GM19238 (cell line): Measurements from ENCODE around the gene TNFSF11.

Source experiments
- DNase-seq: peaks from one replicate; pipeline ENCODE4 v3.0.0; 2011; ENCODE audit warnings: low spot score; ENCODE audit not compliant: insufficient read length

The TNFSF11 gene

GRCh38 chr13:42610649-42611048, 36.7 kb downstream of the TNFSF11 start:
- DNase-seq, result no peak

GRCh38 chr13:42611086-42611779, 37.3 kb downstream of the TNFSF11 start:
- DNase-seq, result no peak

DNA sequence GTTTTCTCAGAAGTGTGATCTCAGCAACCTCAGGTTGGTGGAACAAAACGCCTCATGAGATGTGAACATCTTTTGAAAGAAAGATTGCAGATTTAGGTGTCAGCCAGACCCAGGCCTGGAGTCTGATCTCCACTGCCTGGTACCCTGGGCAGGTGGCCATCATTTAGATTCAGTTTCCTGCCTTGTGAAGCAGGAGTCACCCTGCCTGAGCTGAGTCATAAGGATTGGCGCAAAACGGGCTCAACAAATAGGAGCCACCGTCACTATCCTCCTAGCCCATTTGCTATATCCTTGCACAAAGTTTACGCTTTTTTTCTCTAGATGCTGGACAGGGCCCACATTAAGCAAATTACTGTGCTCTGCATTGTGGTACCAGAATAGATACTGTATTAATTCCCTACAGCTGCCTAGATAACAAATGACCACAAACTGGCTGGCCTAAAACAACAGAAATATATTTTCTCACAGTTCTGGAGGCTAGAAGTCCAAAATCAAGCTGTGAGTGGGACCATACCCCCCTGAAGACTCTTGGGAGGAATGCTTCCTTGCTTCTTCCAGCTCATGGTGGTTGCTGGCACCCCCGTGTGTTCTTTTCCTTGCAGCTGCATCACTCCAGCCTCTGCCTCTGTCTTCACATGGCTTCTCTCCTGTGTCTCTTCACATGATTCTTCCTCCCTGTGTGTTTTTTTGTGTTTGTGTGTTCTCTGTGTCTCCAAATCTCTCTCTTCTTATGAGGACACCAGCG, 38.2 kb downstream of the TNFSF11 start:
- DNase-seq, result no peak

DNA sequence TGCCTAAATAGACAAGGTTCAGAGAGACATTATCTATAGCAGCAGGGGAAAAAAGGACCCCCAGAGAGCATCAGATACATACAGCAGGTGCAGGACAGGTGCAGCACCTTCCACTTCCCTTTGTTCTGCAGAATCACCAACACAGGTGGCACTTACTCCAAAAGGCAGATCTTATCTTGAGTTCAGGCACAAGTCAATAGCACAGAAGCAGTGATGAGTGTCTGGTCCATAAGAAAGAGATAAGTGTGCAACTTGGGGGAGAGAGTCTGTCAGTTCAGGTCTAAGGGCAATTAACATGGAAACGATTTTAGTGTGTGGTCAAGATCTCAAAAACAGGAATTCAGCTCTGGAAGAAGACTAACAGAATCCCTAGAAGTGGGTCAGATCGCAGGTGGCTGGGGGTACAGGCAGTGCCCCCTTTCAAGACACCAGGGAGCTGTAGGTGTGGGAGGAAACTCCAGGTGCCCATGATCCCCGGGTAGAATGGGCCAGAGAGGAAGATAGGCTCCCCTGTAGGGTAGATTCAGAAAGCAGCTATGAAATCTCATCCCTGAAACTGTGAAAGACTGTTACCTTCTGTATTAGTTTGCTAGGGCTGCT, 40.6 kb downstream of the TNFSF11 start:
- DNase-seq, result no peak

DNA sequence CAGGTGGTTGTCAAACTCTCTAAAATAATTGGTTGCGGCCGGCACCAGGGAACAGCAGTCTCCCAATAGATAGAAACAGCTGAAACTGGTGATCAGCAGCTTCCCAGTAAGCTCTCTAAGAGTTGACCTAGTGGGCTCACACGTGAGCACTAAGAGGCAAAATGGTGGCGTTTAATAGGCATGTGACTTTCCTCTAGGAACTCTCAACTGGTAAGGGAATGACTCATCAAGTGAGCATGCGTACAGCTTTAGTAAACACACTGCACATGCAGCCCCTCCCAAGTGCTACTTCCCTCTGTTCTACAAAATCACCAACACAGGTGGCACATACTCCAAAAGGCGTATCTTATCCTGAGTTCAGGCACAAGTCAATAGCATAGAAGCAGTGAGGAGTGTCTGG, 41.7 kb downstream of the TNFSF11 start:
- DNase-seq, result no peak

DNA sequence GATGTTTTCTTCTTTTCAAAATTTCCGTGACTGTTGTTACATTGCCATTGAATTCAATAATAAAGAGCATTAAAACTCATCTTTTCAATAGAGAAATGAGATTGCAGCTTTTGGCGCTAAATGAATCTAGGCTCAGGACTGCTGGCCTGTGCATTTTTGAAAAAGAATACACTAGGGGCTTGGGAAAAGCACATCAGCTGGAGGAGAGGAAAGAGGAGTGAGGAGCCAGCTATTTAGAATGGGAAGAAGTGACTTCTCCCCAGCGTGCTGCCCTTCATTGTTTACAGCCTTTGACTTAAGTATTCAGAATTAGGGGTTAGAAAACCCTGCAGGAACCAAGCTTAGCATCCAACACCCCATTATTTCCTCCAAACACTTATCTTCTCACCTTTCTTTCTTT, 43.3 kb downstream of the TNFSF11 start:
- no peak for DNase-seq

DNA sequence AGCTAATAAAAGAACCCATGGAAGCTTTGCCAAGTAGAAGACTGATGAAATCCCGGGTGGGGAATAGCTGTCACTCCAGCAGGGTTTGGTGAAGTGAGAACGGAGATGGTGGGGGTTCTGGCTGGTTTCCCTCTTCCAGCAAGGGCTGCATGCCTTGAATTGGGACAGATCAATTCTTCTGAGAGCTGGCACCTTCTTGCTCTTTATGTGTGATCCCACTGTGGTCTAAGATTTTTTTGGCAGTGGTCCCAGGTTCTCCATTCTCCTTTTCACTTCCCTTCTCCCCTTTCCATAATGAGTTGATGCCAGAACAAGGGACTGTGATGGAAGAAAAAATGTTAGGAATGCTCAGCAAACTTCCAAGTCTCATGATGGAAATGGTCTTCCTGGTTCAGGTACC, 50.0 kb downstream of the TNFSF11 start:
- no peak for DNase-seq

DNA sequence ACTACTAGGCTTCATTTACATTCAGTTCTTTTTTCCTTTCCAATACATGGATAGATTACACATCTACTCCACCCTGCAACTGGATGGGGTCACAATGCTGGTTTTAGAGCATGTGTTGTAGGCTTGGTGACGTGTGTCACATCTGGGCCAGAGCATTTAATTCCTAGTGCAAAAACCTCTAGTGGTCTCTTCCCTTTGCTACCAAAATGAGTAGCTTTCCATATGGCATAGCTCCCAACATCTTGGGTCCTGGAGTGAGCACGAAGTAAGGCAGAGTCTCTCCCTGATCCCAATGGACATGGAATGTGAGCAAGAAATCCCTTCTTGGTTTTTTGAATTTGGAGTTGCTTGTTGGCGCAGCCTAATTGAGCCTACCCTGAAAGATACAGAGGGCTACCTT, 51.7 kb downstream of the TNFSF11 start:
- no peak for DNase-seq

- DNase-seq, result no peak
These were observed 52.4 kb downstream of the TNFSF11 start for GRCh38 chr13:42626176-42626860.

DNA sequence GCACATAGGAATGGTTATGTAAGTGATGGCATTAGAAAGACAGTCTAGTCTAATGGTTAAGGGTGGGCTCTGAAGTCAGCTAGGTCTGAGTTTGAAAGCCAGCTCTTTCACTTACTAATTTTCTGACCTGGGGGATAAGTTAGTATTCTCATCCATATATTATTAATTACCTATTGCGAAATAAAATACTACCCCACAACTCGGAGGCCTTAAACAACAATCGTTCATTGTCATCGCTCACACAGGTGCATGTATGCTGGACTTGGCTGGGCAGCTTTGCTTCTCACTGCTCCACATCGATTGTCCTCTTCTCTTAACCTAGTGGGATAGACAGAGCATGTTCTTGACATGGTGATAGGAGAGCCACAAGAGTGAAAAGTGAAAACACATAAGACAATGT, 54.7 kb downstream of the TNFSF11 start:
- DNase-seq, result no peak

DNA sequence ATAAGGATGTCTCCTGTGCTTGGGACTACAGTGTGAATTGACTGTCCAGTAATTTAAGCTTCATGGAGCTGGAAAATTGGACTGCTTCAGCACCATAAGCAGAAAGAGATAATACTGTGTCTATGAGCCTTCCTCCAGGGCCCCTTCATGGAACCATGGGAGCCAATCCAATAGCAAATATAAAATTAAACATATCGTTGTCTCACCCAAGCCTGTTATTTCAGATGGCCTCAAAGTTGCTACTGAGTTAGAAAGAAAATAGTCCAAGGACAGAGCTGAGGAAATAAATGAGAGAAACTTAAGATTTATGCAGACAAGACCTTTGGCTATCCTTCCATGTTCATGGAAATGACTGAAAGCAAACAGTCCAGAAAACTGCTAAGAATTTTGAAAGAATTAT, 57.2 kb downstream of the TNFSF11 start:
- DNase-seq, result no peak

DNA sequence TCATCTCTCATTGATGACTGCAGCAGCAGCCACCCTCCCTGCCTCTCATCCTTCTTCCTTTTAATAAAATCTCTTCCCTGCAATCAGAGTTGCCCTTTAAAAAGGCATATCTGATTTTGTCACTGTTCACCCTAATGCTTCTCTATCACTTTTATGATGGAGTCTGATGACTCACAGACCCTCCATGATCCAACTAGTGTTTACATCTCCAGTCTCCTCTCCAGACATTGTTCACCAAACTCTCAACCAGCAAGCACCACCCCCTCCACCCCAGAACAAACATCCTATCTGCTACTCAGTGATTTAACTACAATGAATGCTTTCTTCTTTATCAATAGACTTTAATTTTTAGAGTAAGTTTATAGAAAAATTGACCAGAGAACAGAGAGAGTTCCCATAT, 59.5 kb downstream of the TNFSF11 start:
- DNase-seq, result no peak

DNA sequence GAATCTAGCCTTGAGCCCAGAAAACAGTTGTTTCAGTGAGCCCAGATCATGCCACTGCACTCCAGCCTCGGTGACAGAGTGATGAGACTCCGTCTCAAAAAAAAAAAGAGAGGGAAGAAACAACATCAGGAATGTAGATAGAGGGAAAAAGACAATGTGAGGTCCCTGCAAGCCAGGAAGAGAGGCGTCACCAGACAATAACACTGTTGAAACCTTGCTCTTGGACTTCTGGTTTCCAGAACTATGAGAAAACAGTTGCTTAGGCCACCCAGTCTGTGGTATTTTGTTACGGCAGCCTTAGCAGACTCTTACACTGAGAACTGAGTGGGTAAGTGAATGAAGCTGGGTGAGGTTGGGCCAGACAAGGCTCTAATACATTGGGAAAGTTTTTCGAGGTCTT, 64.1 kb downstream of the TNFSF11 start:
- no peak for DNase-seq

DNA sequence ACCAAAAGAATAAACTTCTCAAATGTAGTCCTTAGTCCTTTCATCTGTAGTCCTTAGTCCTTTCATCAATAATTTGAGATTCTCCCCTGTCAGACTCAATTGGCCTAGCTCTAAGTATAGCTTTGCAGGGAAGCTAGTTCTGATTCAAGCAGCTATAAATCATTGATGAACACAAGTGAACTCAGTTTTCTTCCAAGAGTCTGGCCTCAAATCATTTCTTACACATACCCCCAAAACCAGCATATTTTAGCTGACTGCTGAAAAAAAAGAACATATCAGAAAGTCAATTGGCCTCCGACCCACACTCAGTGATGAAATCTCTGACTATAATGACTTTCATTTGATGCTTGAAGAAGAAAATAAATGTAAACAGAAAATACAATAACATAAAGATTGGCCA, 64.9 kb downstream of the TNFSF11 start:
- no peak for DNase-seq

GRCh38 chr13:42643076-42643475, 69.1 kb downstream of the TNFSF11 start:
- no peak for DNase-seq

GRCh38 chr13:42644841-42645240, 70.9 kb downstream of the TNFSF11 start:
- DNase-seq, result no peak

GRCh38 chr13:42645717-42646116, 71.8 kb downstream of the TNFSF11 start:
- no peak for DNase-seq

DNA sequence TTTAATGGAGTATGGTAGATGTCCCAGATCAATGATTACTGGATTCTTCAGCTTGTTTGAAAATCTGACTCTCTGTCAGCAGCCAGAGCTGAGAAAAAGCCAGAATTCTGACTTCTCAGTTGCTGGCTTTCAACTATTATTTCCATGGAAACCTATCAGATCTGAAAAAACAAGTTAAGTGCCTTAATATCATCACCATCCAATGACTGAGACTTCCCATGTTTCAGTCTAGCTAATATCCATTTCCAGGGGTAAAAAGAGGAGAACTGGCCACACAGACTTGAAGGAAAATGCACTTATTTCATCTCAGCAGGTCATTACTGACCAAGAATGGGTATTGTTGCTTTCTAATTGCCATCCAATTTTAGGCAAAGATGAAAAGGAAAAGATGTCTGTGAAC, 75.2 kb downstream of the TNFSF11 start:
- DNase-seq, result no peak

DNA sequence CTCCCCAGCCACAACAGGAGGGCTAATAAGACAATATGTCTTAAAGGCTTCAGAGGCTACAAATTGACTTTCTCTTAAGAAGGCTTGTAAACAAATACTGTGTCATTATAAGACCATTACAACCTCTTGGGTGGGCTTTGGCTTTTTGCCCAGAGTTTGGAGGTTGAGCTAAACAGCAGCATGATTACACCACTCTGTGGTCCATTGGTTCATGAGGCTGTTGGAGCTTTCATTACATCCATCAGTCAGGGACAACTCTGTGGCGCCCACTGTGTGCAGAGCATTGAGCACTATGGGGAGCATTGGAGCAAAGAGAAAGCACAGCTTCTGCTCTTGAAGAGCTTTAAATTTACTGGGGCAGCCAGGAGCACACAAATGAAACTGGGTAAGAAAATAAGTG, 75.9 kb downstream of the TNFSF11 start:
- no peak for DNase-seq

GRCh38 chr13:42650506-42650905, 76.6 kb downstream of the TNFSF11 start:
- DNase-seq, result no peak

DNA sequence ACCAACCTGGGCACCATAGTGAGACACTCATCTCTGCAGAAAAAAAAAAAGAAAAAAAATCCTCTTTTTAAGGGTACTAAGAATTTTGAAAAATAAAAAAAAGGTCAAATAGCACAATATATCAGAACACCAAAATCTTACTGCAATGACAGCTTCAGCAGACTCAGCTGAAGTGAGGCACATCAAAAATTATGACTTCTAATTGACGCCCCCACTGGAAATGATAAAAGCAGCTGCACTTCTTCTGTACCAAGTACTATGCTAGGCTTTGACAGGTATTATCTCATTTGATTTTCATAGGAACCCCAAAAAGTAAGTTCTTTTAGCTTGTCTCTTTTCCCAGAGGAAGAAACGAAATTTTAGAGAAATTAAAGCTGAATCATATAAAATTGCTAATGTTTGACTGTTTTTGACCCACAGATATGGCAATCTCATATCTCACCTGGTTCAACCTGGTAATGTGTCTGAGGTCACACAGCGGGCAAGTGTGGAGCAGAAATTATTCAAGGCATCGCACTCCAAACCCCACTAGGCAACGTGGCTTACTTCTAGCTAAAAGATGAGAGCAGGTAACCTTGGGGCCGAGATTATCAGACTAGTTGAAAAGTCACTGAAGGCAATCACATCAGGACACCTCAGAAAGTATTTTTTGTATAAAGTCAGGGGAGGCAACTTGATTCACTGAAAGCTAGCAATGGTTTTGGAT, 78.1 kb downstream of the TNFSF11 start:
- DNase-seq, result no peak
